ENCODE results near the gene MNDA. TPM values are rescaled to one million over a fixed set of nuclear protein-coding genes. Genes with fewer than 3 reads are reported as not detected.

Gene MNDA
- total and polyA plus RNA-seq, 2 of the 8 experiments (the other 6 are each of a cell fraction or from before 2014, with no cell fraction given), result not detected

DNA sequence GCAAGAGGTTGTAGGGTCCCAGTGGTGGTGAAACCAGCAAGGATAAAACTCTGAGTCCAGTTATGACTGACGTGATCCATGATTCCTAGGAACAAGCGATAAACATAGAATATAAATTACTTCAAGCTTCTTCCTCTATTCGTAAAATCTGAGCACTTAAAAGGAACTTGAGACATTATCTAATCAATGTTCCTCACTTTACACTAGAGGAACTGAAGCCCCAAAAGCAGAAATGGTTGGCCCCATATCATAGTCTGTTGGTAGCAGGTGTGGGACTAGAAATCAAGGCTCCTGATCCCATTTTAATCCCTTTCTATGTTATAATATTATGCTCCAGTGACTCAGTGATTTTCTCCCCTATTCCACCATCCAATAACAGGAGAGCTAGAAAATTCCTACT lies 21.9 kb upstream of the MNDA start:
- 94% methylated on average over 3 of the region's 3 CpGs; no CpG with 5 or more reads in 1 of the 2 experiments for WGBS, 2 experiments (ENCODE audit: extremely low coverage in 1 of 2, insufficient coverage in 1 of 2, insufficient read length in 1 of 2, insufficient replicate concordance in 2 of 2, low coverage in 1 of 2, low lambda C conversion rate in 2 of 2, missing lambda C conversion rate in 1 of 2)

More for the DNA sequence above, 21.9 kb upstream of the MNDA start:
- Histone ChIP-seq H2BK120ac (replicated peaks; ENCODE audit: low read depth, low read length) (no peak overlapping the region), H4K8ac (ENCODE audit: extremely low read depth, insufficient read depth, low read length) (no peak overlapping the region), H3K27ac (ENCODE audit: low read depth, low read length) (no peak overlapping the region), H2BK20ac (ENCODE audit: low read length) (no peak overlapping the region), H3K36me3 (ENCODE audit: control insufficient read depth in 2 of 4, insufficient read depth in 4 of 4, low read length in 3 of 4) (no peaks in the 10 kb centered on the region), H3K4me3 (ENCODE audit: extremely low read depth in 1 of 4, insufficient read depth in 2 of 4, low read depth in 3 of 4, low read length in 4 of 4) (no peak overlapping the region), H2BK5ac (ENCODE audit: low read depth, low read length) (no peak overlapping the region), H2BK12ac (ENCODE audit: low read depth, low read length) (no peak overlapping the region), H4K20me1 (replicated peaks in 1 of 2; ENCODE audit: control insufficient read depth in 1 of 2, insufficient read depth in 2 of 2, low read length in 2 of 2) (no peaks in the 10 kb centered on the region), H2AFZ (ENCODE audit: low read length) (no peak overlapping the region), H3K4me1 (replicated peaks in 1 of 4; ENCODE audit: control insufficient read depth in 3 of 4, insufficient read depth in 4 of 4, low read length in 3 of 4) (no peaks in the 10 kb centered on the region), H3K27me3 (replicated peaks in 1 of 4; ENCODE audit: control insufficient read depth in 3 of 4, extremely low read depth in 1 of 4, insufficient read depth in 3 of 4, low read length in 3 of 4) (no peaks in the 10 kb centered on the region), H3K9ac (replicated peaks in 1 of 4; ENCODE audit: extremely low read depth in 1 of 4, low read depth in 3 of 4, low read length in 3 of 4) (no peak overlapping the region), H4K5ac (ENCODE audit: insufficient read length, low read depth, low read length) (no peak overlapping the region), H2BK15ac (ENCODE audit: low read length) (no peak overlapping the region), H3K4ac (replicated peaks; ENCODE audit: insufficient read length, low read depth, low read length) (no peak overlapping the region), H3K79me1 (ENCODE audit: low read depth, low read length) (no peaks in the 10 kb centered on the region), H3K9me3 (ENCODE audit: insufficient read depth in 2 of 2, low read depth in 1 of 2, low read length in 1 of 2) (no peaks in the 10 kb centered on the region), H4K91ac (replicated peaks; ENCODE audit: insufficient read length, low read length) (no peak overlapping the region), H3K23me2 (ENCODE audit: low read depth, low read length) (no peaks in the 10 kb centered on the region), H3K23ac (ENCODE audit: insufficient read length) (no peak overlapping the region), H3K18ac (ENCODE audit: extremely low read depth, low read length) (no peak overlapping the region), H3K14ac (ENCODE audit: insufficient read length) (no peak overlapping the region), H2AK5ac (ENCODE audit: low read depth, low read length) (no peak overlapping the region), H3K79me2 (ENCODE audit: control insufficient read depth in 1 of 2, insufficient read depth in 2 of 2, low read length in 2 of 2) (no peaks in the 10 kb centered on the region), H3K4me2 (ENCODE audit: insufficient read depth in 1 of 2, low read depth in 2 of 2, low read length in 2 of 2) (no peak overlapping the region), H3K56ac (replicated peaks; ENCODE audit: insufficient read length, low read depth, low read length) (no peak overlapping the region)
- FAIRE-seq (no peak), DNase-seq (ENCODE audit: low read depth in 1 of 2, low spot score in 2 of 2) (no peak)
- POLR2A ChIA-PET (ENCODE audit: partially characterized antibody), result no interaction called here
- CTCF ChIA-PET (ENCODE audit: partially characterized antibody), result interaction anchor here (1.2 to 1.7 kb wide), 2 partner anchors 9 to 16 kb away, joined by 3 to 4 read pairs; no protein-coding TSS in a partner anchor
- TF ChIP-seq SAP30 (IDR thresholded peaks at IDR 0.05; ENCODE audit: insufficient read depth, insufficient replicate concordance, low read length) (no peak), EP300 (IDR thresholded peaks at IDR 0.05; ENCODE audit: borderline replicate concordance in 1 of 2, low read depth in 2 of 2, low read length in 2 of 2) (no peak), JUN (IDR thresholded peaks at IDR 0.05; ENCODE audit: low read depth, low read length) (no peak), TAF7 (optimal IDR thresholded peaks at IDR 0.05; ENCODE audit: borderline replicate concordance, low read depth, low read length) (no peak), SP2 (IDR thresholded peaks at IDR 0.05; ENCODE audit: low read length) (no peak), NANOG (IDR thresholded peaks at IDR 0.05; ENCODE audit: insufficient read depth, low read depth, low read length, poor library complexity, severe bottlenecking) (no peak)
